ENCODE measurements around the gene PRKAG1. TPM values are rescaled to one million over a fixed set of nuclear protein-coding genes. Genes with fewer than 3 reads are reported as not detected.

PRKAG1 gene
- total and polyA plus RNA-seq, 10 of the 15 experiments (the other 5 are each of a cell fraction or from before 2014, with no cell fraction given): 44.5 to 91.6 (median 60.9) TPM

DNA sequence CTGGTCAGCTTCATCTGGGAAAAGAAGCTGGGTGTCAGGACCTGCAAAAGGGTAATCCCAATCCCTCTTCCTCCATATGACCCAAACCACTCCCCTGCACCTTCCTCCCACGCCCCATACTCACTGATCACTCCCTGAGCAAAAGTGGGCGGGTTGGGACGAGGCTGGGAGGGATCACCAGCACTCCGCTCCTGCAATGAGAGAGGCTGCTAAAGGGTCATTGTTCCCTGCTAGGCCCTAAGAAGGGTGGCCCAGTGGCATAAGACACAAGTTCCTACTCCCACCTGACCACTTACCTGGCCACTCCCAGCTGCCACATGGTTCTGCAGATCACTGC lies 15.7 kb upstream of the PRKAG1 start (continued):
- TF ChIP-seq MEF2A (IDR thresholded peaks at IDR 0.05; ENCODE audit: insufficient read depth, low read depth, low read length) (no peak), SIX5 (IDR thresholded peaks at IDR 0.05; ENCODE audit: low read depth, low read length, severe bottlenecking) (no peak)

DNA sequence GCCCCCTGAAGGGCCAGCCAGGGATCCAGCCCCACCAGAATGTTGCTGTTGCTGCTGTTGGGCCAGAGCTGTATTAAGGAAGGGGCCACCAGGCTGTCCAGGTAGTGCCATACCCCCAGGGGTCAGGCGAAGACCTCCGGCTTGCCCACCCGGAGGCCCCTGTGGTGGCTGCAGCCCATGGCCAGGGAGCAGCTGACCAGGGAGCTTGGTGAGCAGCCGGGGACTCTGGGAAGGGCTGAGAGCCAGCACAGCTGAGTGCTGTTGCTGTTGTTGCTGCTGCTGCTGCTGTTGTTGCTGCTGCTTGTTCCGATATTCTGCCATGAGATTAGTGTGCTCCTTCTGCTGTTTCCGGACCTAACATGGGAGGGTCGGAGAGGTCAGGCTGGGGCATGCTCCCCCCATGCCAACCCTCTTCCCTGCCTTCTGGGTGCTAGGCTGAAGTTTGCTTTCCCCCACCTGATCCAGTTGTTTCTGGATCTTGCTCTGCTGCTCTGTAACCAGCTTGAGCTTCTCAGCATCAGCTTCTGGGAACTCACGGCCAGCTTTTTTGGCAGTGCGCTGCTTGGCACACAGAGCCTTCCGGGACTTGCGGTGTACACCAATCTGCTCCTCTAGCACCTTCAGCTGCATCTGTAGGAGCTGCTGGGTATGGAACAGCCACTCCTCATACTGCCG lies 15.2 kb upstream of the PRKAG1 start:
- Histone ChIP-seq H4K20me1 (ENCODE audit: control insufficient read depth, insufficient read depth) (no peaks in the 10 kb centered on the region), H3K79me2 (ENCODE audit: control insufficient read depth, insufficient read depth, low read length) (no peaks in the 10 kb centered on the region), H3K27me3 (replicated peaks in 1 of 2; ENCODE audit: control insufficient read depth in 2 of 2, insufficient read depth in 2 of 2, low read length in 1 of 2) (no peaks in the 10 kb centered on the region), H3K4me3 (no peak overlapping the region), H2AFZ (ENCODE audit: control insufficient read depth, low read depth, low read length) (no peak overlapping the region), H3K4me2 (ENCODE audit: control insufficient read depth, insufficient read depth) (no peak overlapping the region), H3K36me3 (ENCODE audit: control insufficient read depth in 2 of 2, insufficient read depth in 2 of 2, low read length in 1 of 2) (peaks cover 33 to 48% of the 10 kb centered on the region in 2 experiments), H3K4me1 (ENCODE audit: control insufficient read depth, insufficient read depth, low read length) (no peaks in the 10 kb centered on the region), H3K9me3 (replicated peaks; ENCODE audit: control insufficient read depth, insufficient read depth, low read length) (no peaks in the 10 kb centered on the region), H3K9ac (ENCODE audit: control insufficient read depth, insufficient read depth, low read length) (no peak overlapping the region), H3K27ac (ENCODE audit: control insufficient read depth, insufficient read depth) (no peak overlapping the region)
- TF ChIP-seq ESRRA (IDR thresholded peaks at IDR 0.05; ENCODE audit: low read length) (no peak), KDM1A (IDR thresholded peaks at IDR 0.05; ENCODE audit: borderline replicate concordance) (no peak), NBN (IDR thresholded peaks at IDR 0.05) (no peak), STAT3 (IDR thresholded peaks at IDR 0.05; ENCODE audit: low read depth, low read length) (no peak), EZH2 (IDR thresholded peaks at IDR 0.05; ENCODE audit: borderline replicate concordance, control insufficient read depth, low read depth, low read length) (no peak), POLR2A (IDR thresholded peaks at IDR 0.05; ENCODE audit: low read depth, low read length) (no peak), MXI1 (IDR thresholded peaks at IDR 0.05; ENCODE audit: low read depth, low read length) (no peak), STAT1 (conservative IDR thresholded peaks at IDR 0.05) (no peak), SPI1 (IDR thresholded peaks at IDR 0.05; ENCODE audit: borderline replicate concordance, insufficient read depth, low read depth, low read length) (no peak), MTA2 (IDR thresholded peaks at IDR 0.05; ENCODE audit: low read depth) (no peak), FOS (IDR thresholded peaks at IDR 0.05; ENCODE audit: borderline replicate concordance, extremely low read depth, insufficient read length) (no peak), SIN3A (IDR thresholded peaks at IDR 0.05; ENCODE audit: low read depth, low read length) (no peak), TCF7 (IDR thresholded peaks at IDR 0.05; ENCODE audit: borderline replicate concordance) (no peak)
- TF ChIP-seq, protein P1, sequence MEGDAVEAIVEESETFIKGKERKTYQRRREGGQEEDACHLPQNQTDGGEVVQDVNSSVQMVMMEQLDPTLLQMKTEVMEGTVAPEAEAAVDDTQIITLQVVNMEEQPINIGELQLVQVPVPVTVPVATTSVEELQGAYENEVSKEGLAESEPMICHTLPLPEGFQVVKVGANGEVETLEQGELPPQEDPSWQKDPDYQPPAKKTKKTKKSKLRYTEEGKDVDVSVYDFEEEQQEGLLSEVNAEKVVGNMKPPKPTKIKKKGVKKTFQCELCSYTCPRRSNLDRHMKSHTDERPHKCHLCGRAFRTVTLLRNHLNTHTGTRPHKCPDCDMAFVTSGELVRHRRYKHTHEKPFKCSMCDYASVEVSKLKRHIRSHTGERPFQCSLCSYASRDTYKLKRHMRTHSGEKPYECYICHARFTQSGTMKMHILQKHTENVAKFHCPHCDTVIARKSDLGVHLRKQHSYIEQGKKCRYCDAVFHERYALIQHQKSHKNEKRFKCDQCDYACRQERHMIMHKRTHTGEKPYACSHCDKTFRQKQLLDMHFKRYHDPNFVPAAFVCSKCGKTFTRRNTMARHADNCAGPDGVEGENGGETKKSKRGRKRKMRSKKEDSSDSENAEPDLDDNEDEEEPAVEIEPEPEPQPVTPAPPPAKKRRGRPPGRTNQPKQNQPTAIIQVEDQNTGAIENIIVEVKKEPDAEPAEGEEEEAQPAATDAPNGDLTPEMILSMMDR (IDR thresholded peaks at IDR 0.05 in 2 of 3, conservative IDR thresholded peaks at IDR 0.05 in 1 of 3; ENCODE audit: control insufficient read depth in 2 of 3, extremely low read depth in 1 of 3, insufficient read depth in 1 of 3, low read depth in 3 of 3, low read length in 3 of 3): no peak
- TF ChIP-seq, protein P2, sequence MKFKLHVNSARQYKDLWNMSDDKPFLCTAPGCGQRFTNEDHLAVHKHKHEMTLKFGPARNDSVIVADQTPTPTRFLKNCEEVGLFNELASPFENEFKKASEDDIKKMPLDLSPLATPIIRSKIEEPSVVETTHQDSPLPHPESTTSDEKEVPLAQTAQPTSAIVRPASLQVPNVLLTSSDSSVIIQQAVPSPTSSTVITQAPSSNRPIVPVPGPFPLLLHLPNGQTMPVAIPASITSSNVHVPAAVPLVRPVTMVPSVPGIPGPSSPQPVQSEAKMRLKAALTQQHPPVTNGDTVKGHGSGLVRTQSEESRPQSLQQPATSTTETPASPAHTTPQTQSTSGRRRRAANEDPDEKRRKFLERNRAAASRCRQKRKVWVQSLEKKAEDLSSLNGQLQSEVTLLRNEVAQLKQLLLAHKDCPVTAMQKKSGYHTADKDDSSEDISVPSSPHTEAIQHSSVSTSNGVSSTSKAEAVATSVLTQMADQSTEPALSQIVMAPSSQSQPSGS (IDR thresholded peaks at IDR 0.05; ENCODE audit: low read length): no peak
- TF ChIP-seq, protein P3, sequence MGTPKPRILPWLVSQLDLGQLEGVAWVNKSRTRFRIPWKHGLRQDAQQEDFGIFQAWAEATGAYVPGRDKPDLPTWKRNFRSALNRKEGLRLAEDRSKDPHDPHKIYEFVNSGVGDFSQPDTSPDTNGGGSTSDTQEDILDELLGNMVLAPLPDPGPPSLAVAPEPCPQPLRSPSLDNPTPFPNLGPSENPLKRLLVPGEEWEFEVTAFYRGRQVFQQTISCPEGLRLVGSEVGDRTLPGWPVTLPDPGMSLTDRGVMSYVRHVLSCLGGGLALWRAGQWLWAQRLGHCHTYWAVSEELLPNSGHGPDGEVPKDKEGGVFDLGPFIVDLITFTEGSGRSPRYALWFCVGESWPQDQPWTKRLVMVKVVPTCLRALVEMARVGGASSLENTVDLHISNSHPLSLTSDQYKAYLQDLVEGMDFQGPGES (IDR thresholded peaks at IDR 0.05): no peak
- CTCF ChIA-PET: interaction anchor here (0.6 kb wide), 2 partner anchors 65 to 209 kb away, joined by 3 read pairs; no protein-coding TSS in a partner anchor
- in situ Hi-C loops (cut with MboI): no loop called here
- BruUV-seq (replicated peaks): no TSS peak
- no peak for ATAC-seq
- POLR2A ChIA-PET: interaction anchor here (0.5 to 1.1 kb wide), 3 partner anchors 12 to 26 kb away, joined by 3 read pairs; no protein-coding TSS in a partner anchor
- RAD21 ChIA-PET (ENCODE audit: unreplicated experiment): no interaction called here
- SMC1A ChIA-PET (ENCODE audit: uncharacterized antibody, unreplicated experiment): no interaction called here
- 95% methylated on average over 11 of the region's 12 CpGs for WGBS (ENCODE audit: insufficient coverage, insufficient replicate concordance, low lambda C conversion rate, missing lambda C conversion rate)
- intact Hi-C loops (cut with micrococcal nuclease; ENCODE audit: unreplicated experiment): no loop called here
- FAIRE-seq: no peak
- DNase-seq (ENCODE audit: low read depth, low spot score): no peak

Measured in GM12878 (cell line).